GM18909 (cell line): Measurements from ENCODE around the gene ZSWIM3.
A peak's percentile ranks its signal among the peaks of the same experiment; 100 is the strongest.
"Not testable (repeated sequence)": the region's sequence is repeated elsewhere in the genome, so short reads cannot be mapped to it uniquely, and the experiment has no call there.

ENCODE experiments used
- ATAC-seq: cut with Tn5 transposase; IDR thresholded peaks from one replicate; pipeline ENCODE4 v1.9.1; 2021; ENCODE audit warnings: mild to moderate bottlenecking; ENCODE audit not compliant: unreplicated experiment, poor library complexity

Gene ZSWIM3

DNA sequence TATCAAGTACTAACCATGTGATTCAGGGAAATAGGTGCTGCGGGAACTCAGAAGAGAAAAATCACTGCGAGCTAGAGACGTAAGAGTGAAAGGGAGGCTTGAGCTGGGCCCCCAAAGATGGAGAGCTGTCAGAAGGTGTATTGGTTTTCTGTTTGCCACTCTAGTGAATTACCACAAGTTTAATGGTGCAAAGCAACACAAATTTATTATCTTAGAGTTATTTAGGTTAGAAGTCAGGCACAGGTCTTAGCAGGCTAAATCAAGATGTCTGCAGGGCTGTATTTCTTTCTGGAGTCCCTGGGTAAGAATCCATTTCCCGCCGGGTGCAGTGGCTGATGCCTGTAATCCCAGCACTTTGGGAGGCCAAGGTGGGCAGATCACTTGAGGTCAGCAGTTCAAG is 2.5 kb downstream of the ZSWIM3 start:
- ATAC-seq: no peak

- no peak for ATAC-seq
Measured at GRCh38 chr20:45860560-45861220, 3.3 kb downstream of the ZSWIM3 start.

GRCh38 chr20:45861221-45862075 is 4.0 kb downstream of the ZSWIM3 start:
- no peak for ATAC-seq

DNA sequence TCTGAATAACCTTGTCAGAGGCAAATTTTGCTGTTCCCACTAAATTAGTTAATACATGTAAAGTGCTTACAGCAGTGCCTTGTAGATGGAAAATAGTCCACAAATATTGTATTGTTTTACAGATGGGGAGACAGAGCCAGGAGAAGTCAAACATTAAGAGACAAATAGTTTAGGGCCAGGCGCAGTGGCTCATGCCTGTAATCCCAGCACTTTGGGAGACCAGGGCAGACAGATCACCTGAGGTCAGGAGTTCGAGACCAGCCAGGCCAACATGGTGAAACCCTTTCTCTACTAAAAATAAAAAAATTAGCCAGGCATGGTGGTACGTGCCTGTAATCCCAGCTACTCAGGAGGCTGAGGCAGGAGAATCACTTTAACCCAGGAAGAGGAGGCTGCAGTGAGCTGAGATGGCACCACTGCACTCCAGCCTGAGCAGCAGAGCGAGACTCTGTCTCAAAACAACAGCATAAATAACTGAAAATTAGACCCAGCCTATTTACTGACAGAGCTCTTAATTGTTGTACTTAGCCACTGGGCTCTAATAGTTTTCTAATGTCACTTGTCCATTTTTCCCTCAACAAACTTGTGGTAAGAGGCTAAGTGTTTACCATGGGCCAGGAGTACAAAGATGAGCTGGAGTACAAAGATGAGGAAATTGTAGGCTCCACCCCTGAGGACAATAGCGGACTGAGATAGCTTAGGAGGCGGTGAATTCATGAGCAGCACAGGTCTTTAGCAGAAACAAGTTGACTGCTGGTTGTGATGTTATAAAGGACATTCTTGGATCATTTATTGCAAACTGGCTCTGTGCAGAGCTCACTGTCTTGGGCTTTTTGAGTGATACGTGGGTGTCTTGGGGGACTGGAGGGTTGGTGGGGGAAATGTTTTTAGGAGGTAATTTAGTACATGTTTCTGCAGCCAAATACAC is 6.4 kb downstream of the ZSWIM3 start:
- ATAC-seq: no peak

- ATAC-seq: no peak
Measured at GRCh38 chr20:45866454-45866853, 9.0 kb downstream of the ZSWIM3 start.

- ATAC-seq: no peak
Measured at GRCh38 chr20:45867136-45867818, 9.9 kb downstream of the ZSWIM3 start.

DNA sequence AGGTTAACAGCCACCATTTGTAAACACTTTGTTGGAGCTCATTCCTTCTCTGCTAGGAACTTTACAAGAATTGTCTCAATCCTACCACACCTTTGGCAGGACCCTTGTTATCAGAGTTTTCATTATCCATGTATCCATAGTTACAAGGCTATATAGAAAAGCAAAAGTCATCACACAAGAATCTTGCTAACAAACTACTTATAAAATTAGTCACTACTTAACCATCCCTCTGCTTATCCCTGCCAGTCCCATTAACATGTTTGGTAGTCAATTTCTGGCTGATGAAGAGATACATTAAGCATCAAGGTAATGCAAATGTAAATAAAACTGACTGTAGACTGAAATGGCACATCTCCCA is 10.4 kb downstream of the ZSWIM3 start:
- ATAC-seq: no peak

- no peak for ATAC-seq
Measured at GRCh38 chr20:45872626-45873025, 15.2 kb downstream of the ZSWIM3 start.

DNA sequence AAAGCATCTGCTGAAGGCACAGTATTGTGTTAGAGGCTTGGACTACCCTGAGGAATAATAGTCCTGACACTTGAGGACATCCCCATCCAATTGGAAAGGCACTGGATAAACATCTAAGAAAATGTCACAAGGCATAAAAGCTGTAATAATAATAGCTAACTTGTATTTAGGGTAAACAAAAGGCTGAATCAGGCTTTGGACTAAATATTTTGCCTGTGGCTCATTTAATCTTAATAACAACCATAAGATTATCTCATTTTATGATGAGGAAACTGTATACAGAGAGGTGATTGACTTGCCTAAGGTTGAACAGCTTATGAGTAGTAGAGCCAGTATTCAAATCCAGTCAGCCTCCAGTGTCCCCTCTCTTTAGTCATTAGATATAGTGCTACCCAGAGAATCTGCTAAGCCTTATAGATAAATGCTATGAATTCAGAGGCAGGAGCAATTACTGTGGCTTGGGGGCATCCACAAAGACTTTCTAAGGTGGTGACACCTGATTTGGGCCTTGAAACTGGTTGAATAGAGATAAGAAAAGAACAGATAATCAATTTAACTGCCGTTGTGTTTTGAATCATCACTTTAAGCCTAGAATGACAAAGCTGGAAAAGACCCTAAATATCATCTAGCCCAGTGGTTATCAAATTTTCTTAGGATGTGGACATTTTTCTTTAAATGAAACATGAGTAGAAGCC is 16.1 kb downstream of the ZSWIM3 start:
- ATAC-seq: no peak

GRCh38 chr20:45874104-45874481 is 16.7 kb downstream of the ZSWIM3 start:
- ATAC-seq: not testable (repeated sequence)

- ATAC-seq: no peak
Measured at GRCh38 chr20:45874576-45874975, 17.2 kb downstream of the ZSWIM3 start.

GRCh38 chr20:45878076-45878761 is 20.8 kb downstream of the ZSWIM3 start:
- ATAC-seq: no peak

GRCh38 chr20:45880988-45881788 is 23.8 kb downstream of the ZSWIM3 start, which contains the start of gene ZSWIM1:
TSS of gene ZSWIM1 (plus strand) at chr20:45881227. CDS start at chr20:45882593, 1,366 bp downstream.
- peak; percentile 97 for ATAC-seq

- no peak for ATAC-seq
Measured at GRCh38 chr20:45882469-45883099, 25.2 kb downstream of the ZSWIM3 start.

- no peak for ATAC-seq
Measured at GRCh38 chr20:45883100-45883469, 25.7 kb downstream of the ZSWIM3 start.

- ATAC-seq: no peak
Measured at GRCh38 chr20:45886590-45887345, 29.4 kb downstream of the ZSWIM3 start.

- no peak for ATAC-seq
Measured at GRCh38 chr20:45887346-45887715, 29.9 kb downstream of the ZSWIM3 start, which contains the start of gene SPATA25. TSS of gene SPATA25 (minus strand) at chr20:45887622. CDS start at chr20:45887590, 32 bp downstream.
